Stimulated activated CD8-positive, alpha-beta memory T cell treated with anti-CD3 and anti-CD28 coated beads, Interleukin-7, amount 100 ng/mL, for 1 hour (primary cell): Measurements from ENCODE around the gene KRTAP22-1.

ENCODE experiments used
- DNase-seq, 2 donors: peaks; one replicate each; pipeline ENCODE4 v3.0.0-alpha.2; 2020; ENCODE audit warnings: low read depth in 2 of 2

Gene KRTAP22-1

DNA sequence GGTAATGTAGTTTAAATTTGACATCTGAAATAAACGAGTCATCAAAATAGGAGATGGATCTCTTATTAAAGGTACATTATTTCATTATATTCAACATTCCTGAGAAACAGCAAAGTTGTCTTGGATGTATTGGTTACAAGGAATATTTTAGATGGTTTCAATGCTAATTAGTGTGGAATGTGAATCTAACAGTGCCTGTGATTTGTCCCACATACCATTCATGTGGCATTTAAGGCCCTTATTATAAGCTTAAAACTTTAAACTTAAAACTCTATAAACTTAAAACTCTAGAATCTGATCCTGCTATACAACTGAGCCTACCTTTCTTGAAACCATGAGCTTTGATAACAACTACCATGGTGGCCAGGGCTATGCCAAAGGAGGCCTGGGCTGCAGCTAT is at the start of gene KRTAP22-1:
KRTAP22-1 (plus strand) TSS at position 301 of the 400 bp plus-strand sequence.
- no peak for DNase-seq

DNA sequence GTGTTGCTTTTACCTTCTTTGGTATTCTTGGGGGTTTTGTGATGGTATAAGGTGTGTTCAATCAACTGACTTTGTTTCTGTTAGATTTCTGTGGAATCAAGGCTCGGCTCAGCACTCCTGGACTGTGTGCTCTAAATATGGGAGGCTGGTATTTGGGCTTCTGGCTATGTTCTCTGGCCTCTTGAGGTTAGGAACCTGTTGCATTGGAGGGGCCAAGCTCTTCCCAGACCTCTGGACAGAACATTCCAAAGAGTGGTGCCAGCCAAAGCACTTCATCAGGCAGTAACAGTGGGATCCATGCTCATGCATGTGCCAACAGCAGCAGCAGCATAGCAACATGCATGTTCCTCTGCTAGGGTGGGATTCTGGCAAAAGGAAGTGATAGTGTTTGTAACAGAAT is 48.1 kb upstream of the KRTAP22-1 start:
- no peak for DNase-seq

GRCh38 chr21:30555095-30555494 is 45.8 kb upstream of the KRTAP22-1 start:
- DNase-seq, result no peak

- DNase-seq, result no peak
Observed at GRCh38 chr21:30561264-30561895, 39.5 kb upstream of the KRTAP22-1 start, which contains the start of gene KRTAP19-7. Gene KRTAP19-7 (minus strand): TSS chr21:30561314. CDS start chr21:30561289, 25 bp downstream.

GRCh38 chr21:30561957-30562356 is 38.9 kb upstream of the KRTAP22-1 start:
- no peak for DNase-seq

DNA sequence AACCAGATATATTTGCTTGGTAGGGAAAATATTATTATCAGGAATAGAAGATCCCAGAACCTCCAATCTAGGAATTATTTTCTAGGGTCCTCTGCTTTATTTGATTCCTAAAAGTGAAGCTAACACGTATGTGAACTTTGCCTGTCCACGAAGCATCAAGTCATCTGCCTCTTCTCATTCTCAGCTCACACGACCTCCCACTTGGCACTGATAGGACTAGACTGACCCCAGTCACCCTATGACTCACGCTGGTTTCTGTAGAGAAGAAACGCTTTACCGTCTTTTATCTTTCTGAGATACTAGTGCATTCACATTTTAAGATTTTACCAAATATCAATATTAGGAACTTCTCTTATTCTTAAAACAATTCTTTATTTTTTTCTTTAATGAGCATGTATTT is 37.8 kb upstream of the KRTAP22-1 start:
- DNase-seq, result no peak

DNA sequence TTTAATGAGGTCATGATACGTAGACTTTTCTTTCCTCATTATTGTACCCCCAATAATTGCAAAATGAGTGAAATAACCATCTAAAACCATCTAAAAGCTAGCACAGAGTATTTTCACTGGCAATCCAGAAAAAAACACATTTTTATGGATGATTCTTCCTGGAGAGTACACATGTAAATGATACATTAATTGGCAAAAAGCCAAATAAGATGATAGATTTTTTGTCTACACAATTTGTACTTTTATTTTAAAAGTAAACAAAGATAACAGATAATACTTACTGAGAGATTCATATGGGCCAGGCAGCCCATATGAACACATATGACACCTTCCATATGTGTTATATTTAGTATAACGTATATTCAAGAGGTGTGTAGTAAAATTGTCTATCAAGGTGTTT is 37.3 kb upstream of the KRTAP22-1 start:
- no peak for DNase-seq

GRCh38 chr21:30567617-30568016 is 33.3 kb upstream of the KRTAP22-1 start:
- no peak for DNase-seq

DNA sequence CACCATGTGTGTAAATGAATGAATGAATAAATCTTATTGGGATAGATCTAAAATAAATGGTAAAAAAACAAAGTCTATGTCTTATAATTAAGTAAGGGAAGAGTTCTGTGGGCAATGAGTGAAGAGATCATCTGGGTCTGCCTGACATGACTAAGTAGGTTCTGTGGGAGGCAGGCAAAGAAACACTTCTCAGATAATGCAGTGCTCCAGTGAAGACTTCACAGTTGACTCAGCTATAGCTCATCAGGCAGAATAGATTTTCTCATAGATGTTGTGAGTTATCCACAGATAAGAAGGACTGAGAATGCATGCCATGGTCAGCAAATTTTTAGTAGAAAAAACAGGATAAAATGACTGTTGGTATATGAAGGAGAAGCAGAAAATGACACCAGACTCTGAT is 23.1 kb upstream of the KRTAP22-1 start:
- DNase-seq, result no peak

- no peak for DNase-seq
Observed at GRCh38 chr21:30579346-30579745, 21.5 kb upstream of the KRTAP22-1 start.

GRCh38 chr21:30580132-30580531 is 20.8 kb upstream of the KRTAP22-1 start:
- no peak for DNase-seq

GRCh38 chr21:30582870-30583269 is 18.0 kb upstream of the KRTAP22-1 start:
- no peak for DNase-seq

- no peak for DNase-seq
Observed at GRCh38 chr21:30590297-30590696, 10.6 kb upstream of the KRTAP22-1 start, which contains the start of gene KRTAP22-2. Gene KRTAP22-2 (minus strand): TSS chr21:30590397.

DNA sequence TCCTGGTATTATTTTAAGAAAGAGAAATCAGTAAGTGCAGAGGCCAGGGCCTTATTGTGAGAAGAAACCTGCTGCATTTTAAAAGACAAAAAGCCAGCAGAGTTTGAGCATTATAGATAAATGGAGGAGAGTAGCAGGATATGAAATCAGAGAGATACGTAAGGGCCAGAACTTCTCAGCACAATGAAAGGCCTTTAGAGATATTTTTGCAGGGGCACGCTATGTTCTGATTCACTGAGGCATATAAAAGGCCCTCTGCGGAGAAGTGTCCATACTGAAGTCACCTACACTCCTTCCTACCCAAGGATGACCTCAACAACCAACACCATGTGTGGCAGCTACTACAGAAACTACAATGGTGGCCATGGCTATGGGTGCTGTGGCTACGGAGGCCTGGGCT is 8.7 kb upstream of the KRTAP22-1 start, which contains the start of gene KRTAP6-3:
KRTAP6-3 (plus strand) TSS at position 301 of the 400 bp plus-strand sequence; CDS start at position 307, 6 bp downstream.
- DNase-seq, result no peak

DNA sequence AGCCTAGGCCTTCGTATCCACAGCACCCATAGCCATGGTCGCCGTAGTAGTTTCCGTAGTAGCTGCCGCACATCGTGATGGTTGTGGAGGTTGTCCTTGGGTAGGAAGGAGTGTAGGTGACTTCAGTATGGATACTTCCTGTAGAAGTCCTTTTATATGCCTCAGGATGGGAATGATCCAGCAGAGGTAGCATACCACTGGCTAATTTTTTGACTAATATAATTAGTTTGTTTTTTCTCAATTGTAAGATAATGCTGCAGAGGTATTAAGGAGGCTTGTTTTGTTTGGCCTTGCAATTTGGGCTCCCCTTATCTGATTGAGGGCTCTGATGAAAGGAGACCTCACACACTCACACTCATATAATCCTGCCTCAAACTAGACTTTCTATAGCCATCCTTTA is 2.1 kb upstream of the KRTAP22-1 start, which contains the start of gene KRTAP6-2:
KRTAP6-2 (minus strand) TSS at position 101 of the 400 bp plus-strand sequence; CDS start at position 73, 28 bp downstream.
- no peak for DNase-seq

DNA sequence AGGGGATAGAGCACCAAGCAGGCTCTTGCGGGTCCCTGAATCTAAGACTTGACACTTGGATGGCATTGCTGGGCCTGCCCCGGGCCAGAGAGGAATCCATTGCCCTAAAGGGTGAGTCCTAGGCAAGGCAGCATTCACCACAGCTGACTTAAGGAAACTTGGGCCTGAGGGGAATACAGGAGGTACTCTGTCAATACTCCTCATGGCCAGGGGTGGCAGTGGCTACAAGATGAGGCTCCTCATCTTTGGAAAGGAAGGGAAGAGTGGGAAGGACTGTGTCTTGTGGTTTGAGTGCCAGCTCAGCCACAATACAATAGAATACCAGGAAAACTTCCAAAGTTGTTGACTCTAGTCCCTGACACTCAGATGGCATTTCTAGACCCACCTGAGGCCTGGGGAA is 5.1 kb downstream of the KRTAP22-1 start:
- DNase-seq, result no peak

DNA sequence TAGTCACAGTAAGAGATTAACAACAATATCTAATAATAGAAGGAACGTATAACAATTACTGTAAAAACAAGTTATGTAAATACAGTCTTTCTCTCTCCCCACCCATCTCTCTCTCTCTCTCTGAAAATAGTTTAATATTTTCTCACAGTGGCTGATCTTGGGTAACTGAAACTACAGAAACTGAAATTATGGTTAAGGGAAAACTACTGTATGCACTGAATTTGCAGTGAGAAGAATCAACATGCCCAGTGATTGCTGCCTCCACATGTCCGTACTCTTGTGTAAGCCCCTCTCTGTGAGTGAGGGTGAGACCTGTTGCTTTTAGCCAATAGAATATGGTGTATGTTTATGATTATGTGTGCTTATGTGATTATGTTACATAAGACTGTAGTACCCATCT is 11.2 kb downstream of the KRTAP22-1 start:
- no peak for DNase-seq

DNA sequence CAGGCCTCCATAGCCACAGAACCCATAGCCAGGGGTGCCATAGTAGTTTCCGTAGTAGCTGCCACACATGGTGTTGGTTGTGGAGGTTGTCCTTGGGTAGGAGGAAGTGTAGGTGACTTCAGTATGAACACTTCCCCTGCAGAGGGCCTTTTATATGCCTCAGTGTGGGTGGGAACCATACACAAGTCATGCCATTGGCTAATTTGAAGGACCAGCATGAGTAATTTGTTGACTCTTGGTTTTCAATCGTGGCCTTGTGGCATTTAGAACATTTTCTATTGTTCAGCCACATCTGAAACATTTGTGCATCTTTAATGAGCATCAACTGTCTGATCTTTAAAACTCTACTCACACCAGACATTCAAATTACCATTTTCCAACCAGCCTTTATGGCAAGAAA is 12.9 kb downstream of the KRTAP22-1 start, which contains the start of gene KRTAP6-1:
KRTAP6-1 (minus strand) TSS at position 95 of the 400 bp plus-strand sequence; CDS start at position 69, 26 bp downstream.
- DNase-seq, result no peak

- DNase-seq, result no peak
Observed at GRCh38 chr21:30615199-30615598, 14.3 kb downstream of the KRTAP22-1 start.

DNA sequence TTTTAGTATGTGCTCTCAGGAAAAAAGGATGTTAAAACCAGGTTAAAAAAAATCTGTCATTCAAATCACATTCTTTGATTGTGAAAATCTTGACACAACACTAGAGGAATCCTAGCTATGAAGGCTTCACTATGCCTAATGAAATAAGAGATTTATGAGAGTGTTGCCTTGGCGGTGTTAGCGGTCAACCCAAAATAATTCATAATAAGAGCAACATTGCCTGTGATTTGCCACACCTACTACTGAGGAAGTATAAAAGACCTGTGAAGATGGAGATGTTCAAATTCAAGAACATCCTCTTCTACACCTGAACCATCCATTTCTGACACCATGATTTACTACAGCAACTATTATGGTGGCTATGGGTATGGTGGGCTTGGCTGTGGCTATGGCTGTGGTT is 15.2 kb downstream of the KRTAP22-1 start, which contains the start of gene KRTAP20-1:
KRTAP20-1 (plus strand) TSS at position 301 of the 400 bp plus-strand sequence; CDS start at position 331, 30 bp downstream.
- DNase-seq, result no peak

DNA sequence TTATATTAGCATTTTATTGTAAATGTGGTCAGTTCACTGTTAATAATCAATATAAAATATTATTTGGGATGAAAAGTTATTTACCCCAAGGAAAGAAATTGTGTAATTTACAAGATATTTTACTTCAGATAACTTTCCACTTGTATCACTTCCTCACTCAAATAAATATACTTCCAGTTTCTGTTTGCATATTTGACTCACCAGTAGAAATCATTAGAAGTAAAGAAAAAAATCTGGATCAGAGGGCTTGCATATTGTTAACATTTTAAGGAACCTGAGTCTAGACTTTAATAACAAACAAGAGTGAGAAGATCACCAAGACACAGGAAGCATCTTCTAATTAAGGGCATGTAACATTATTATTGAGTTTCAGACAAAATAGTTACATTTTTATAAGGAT is 19.2 kb downstream of the KRTAP22-1 start:
- DNase-seq, result no peak

GRCh38 chr21:30620522-30620921 is 19.6 kb downstream of the KRTAP22-1 start, which contains the start of gene KRTAP20-4:
Gene KRTAP20-4 (plus strand): TSS chr21:30620627.
- DNase-seq, result no peak

DNA sequence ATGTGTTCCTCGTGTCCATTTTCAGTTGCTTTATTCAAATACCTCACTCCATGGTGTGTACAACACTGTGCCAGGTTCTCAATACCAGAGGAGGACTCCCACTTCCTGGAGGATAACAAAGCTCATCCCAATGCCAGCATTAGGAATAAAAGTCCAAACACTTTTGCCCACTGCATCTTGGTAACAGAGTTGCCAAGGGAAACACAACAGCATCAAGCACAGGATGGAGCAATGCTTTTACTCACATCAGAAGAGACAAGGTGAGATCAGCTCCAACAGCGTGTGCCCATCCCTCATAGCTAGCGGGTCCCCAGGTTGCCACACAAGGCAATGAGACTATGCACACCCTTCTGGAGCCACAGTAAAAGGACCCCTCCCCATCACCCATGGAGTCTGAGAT is 22.5 kb downstream of the KRTAP22-1 start:
- no peak for DNase-seq
